ENCODE measurements around the gene CMTR1. TPM values are rescaled to one million over a fixed set of nuclear protein-coding genes. Genes with fewer than 3 reads are reported as not detected.

Gene CMTR1
- total RNA-seq, 1 experiment from 2014 or later = 32.3 TPM

- BruUV-seq (replicated peaks) = no TSS peak
- Histone ChIP-seq H3K27me3 (replicated peaks; ENCODE audit: insufficient read depth, low read depth, low read length, poor library complexity) (no peaks in the 10 kb centered on the region), H3K4me3 (ENCODE audit: low read depth, low read length, poor library complexity, severe bottlenecking) (no peak overlapping the region), H3K4me1 (ENCODE audit: insufficient read depth, low read length, poor library complexity, severe bottlenecking) (no peaks in the 10 kb centered on the region), H3K27ac (ENCODE audit: low read depth, low read length, poor library complexity, severe bottlenecking) (no peak overlapping the region), H3K9me3 (ENCODE audit: low read depth, low read length, poor library complexity, severe bottlenecking) (no peaks in the 10 kb centered on the region), H3K36me3 (ENCODE audit: insufficient read depth, low read length, poor library complexity, severe bottlenecking) (no peaks in the 10 kb centered on the region)
- DNase-seq (ENCODE audit: low spot score) = no peak
- intact Hi-C loops (cut with micrococcal nuclease; ENCODE audit: unreplicated experiment) = no loop called here
- no peak for TF ChIP-seq CTCF (conservative IDR thresholded peaks at IDR 0.05; ENCODE audit: low read depth, low read length)
- TF ChIP-seq EZH2 (IDR thresholded peaks at IDR 0.05; ENCODE audit: borderline replicate concordance, low read depth, low read length, poor library complexity, severe bottlenecking) = no peak
- ChIA-PET POLR2A (ENCODE audit: low non-redundant PET) (no interaction called here), CTCF (no interaction called here)
Measured at GRCh38 chr6:37513576-37513975, 80.6 kb downstream of the CMTR1 start.

DNA sequence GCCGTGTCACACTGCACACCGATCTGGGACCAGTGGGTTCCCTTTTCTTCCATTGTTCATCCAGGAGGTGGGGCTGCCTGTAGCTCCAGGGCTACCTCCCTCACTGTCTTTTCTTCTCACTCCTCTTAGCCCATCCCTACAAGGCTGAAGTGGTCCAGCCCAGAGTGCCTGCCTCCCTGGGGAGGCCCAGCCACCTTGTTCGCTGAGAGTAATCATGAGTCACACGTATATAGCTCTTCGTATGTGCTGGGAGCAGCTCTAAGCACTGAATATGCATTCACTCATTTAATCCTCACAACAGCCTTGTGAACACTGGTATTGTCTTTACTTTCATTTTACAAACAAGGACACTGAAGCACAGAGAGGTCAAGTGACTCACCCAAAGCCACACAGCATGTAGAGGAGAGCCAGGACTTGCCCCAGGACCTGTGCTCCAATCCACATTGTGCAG lies 81.3 kb downstream of the CMTR1 start:
- no TSS peak for BruUV-seq (replicated peaks)
- Histone ChIP-seq H3K36me3 (ENCODE audit: insufficient read depth, low read length, poor library complexity, severe bottlenecking) (no peaks in the 10 kb centered on the region), H3K27me3 (replicated peaks; ENCODE audit: insufficient read depth, low read depth, low read length, poor library complexity) (no peaks in the 10 kb centered on the region), H3K4me1 (ENCODE audit: insufficient read depth, low read length, poor library complexity, severe bottlenecking) (no peaks in the 10 kb centered on the region), H3K4me3 (ENCODE audit: low read depth, low read length, poor library complexity, severe bottlenecking) (no peak overlapping the region), H3K27ac (ENCODE audit: low read depth, low read length, poor library complexity, severe bottlenecking) (no peak overlapping the region), H3K9me3 (ENCODE audit: low read depth, low read length, poor library complexity, severe bottlenecking) (no peaks in the 10 kb centered on the region)
- POLR2A ChIA-PET (ENCODE audit: low non-redundant PET) = no interaction called here
- CTCF ChIA-PET = no interaction called here
- intact Hi-C loops (cut with micrococcal nuclease; ENCODE audit: unreplicated experiment) = no loop called here
- TF ChIP-seq CTCF (conservative IDR thresholded peaks at IDR 0.05; ENCODE audit: low read depth, low read length) (no peak), EZH2 (IDR thresholded peaks at IDR 0.05; ENCODE audit: borderline replicate concordance, low read depth, low read length, poor library complexity, severe bottlenecking) (no peak)
- DNase-seq (ENCODE audit: low spot score) = peak; percentile 49

GRCh38 chr6:37514837-37515236 lies 81.8 kb downstream of the CMTR1 start:
- H3K9me3 ChIP-seq (ENCODE audit: low read depth, low read length, poor library complexity, severe bottlenecking) = no peaks in the 10 kb centered on the region
- no TSS peak for BruUV-seq (replicated peaks)
- H3K27ac ChIP-seq (ENCODE audit: low read depth, low read length, poor library complexity, severe bottlenecking) = no peak overlapping the region
- CTCF ChIA-PET = no interaction called here
- POLR2A ChIA-PET (ENCODE audit: low non-redundant PET) = no interaction called here
- no peaks in the 10 kb centered on the region for H3K36me3 ChIP-seq (ENCODE audit: insufficient read depth, low read length, poor library complexity, severe bottlenecking)
- TF ChIP-seq CTCF (conservative IDR thresholded peaks at IDR 0.05; ENCODE audit: low read depth, low read length) = no peak
- TF ChIP-seq EZH2 (IDR thresholded peaks at IDR 0.05; ENCODE audit: borderline replicate concordance, low read depth, low read length, poor library complexity, severe bottlenecking) = no peak
- intact Hi-C loops (cut with micrococcal nuclease; ENCODE audit: unreplicated experiment) = no loop called here
- H3K4me3 ChIP-seq (ENCODE audit: low read depth, low read length, poor library complexity, severe bottlenecking) = no peak overlapping the region
- no peak for DNase-seq (ENCODE audit: low spot score)
- no peaks in the 10 kb centered on the region for H3K4me1 ChIP-seq (ENCODE audit: insufficient read depth, low read length, poor library complexity, severe bottlenecking)
- H3K27me3 ChIP-seq (replicated peaks; ENCODE audit: insufficient read depth, low read depth, low read length, poor library complexity) = no peaks in the 10 kb centered on the region

Data from A673 (cell line).